Measurements from ENCODE around the gene MCRS1.

Gene MCRS1

GRCh38 chr12:49577589-49578315 lies 9.8 kb upstream of the MCRS1 start:
- DNase-seq (ENCODE audit: low spot score) = no peak
- ChIA-PET POLR2A (ENCODE audit: low non-redundant PET) (no interaction called here), CTCF (no interaction called here)
- H3K27ac ChIP-seq = peak overlapping the region; percentile 2; the same call in 1 of the 2 replicates
- TF ChIP-seq CTCF (conservative IDR thresholded peaks at IDR 0.05; ENCODE audit: low read depth) = no peak

- DNase-seq (ENCODE audit: low spot score) = peak; percentile 19
- CTCF ChIA-PET = no interaction called here
- no peak for TF ChIP-seq CTCF (conservative IDR thresholded peaks at IDR 0.05; ENCODE audit: low read depth)
- H3K27ac ChIP-seq = peak overlapping the region; percentile 87
- POLR2A ChIA-PET (ENCODE audit: low non-redundant PET) = interaction anchor here (0.6 kb wide), 1 partner anchor 303 kb away, joined by 3 read pairs; no protein-coding TSS in a partner anchor
Observed at GRCh38 chr12:49568442-49569162, 660 bp upstream of the MCRS1 start.

DNA sequence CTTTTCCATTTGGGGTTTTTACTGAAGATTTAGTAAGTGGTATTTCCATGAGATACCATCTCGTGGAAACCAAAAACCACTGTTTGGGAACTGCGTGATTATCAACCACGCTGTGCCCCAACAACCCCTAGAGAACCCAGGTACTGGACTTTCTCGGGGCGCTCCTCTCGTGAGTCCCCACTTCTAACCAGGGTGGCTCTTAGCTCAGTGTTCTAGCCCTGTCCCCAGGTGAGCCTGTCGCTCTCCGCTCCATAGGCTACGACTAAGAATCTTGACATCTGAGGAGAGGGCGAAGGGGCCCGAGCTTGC lies 686 bp downstream of the MCRS1 start:
- ChIA-PET CTCF (interaction anchor here (0.6 to 1.7 kb wide), 5 partner anchors 13 to 976 kb away, joined by 3 to 8 read pairs (median 4); no protein-coding TSS in a partner anchor), POLR2A (ENCODE audit: low non-redundant PET) (interaction anchor here (0.6 to 1.0 kb wide), 4 partner anchors 15 to 280 kb away, joined by 3 to 4 read pairs (median 4); partner anchors contain the start of gene TMBIM6)
- peak overlapping the region; percentile 87 for H3K27ac ChIP-seq
- TF ChIP-seq CTCF (conservative IDR thresholded peaks at IDR 0.05; ENCODE audit: low read depth) = no peak
- peak; percentile 23 for DNase-seq (ENCODE audit: low spot score)

- ChIA-PET CTCF (interaction anchor here (0.6 to 1.7 kb wide), 4 partner anchors 11 to 235 kb away, joined by 3 to 8 read pairs (median 4); no protein-coding TSS in a partner anchor), POLR2A (ENCODE audit: low non-redundant PET) (interaction anchor here (0.6 kb wide), 1 partner anchor 280 kb away, joined by 3 read pairs; no protein-coding TSS in a partner anchor)
- peak overlapping the region; percentile 9; the same call in 1 of the 2 replicates for H3K27ac ChIP-seq
- no peak for TF ChIP-seq CTCF (conservative IDR thresholded peaks at IDR 0.05; ENCODE audit: low read depth)
- DNase-seq (ENCODE audit: low spot score) = no peak
Observed at GRCh38 chr12:49566361-49566760, 1.6 kb downstream of the MCRS1 start.

- no peak for TF ChIP-seq CTCF (conservative IDR thresholded peaks at IDR 0.05; ENCODE audit: low read depth)
- POLR2A ChIA-PET (ENCODE audit: low non-redundant PET) = no interaction called here
- peak overlapping the region; percentile 11; the same call in 1 of the 2 replicates for H3K27ac ChIP-seq
- CTCF ChIA-PET = no interaction called here
- no peak for DNase-seq (ENCODE audit: low spot score)
Observed at GRCh38 chr12:49565406-49566265, 2.3 kb downstream of the MCRS1 start.
